ENCODE results near the gene CATSPERE. TPM values are rescaled to one million over a fixed set of nuclear protein-coding genes. Genes with fewer than 3 reads are reported as not detected.

CATSPERE gene
- total and polyA plus RNA-seq, 9 of the 15 experiments (the other 6 are each of a cell fraction or from before 2014, with no cell fraction given): 0.06 to 0.16 (median 0.09) TPM; not detected in 3

DNA sequence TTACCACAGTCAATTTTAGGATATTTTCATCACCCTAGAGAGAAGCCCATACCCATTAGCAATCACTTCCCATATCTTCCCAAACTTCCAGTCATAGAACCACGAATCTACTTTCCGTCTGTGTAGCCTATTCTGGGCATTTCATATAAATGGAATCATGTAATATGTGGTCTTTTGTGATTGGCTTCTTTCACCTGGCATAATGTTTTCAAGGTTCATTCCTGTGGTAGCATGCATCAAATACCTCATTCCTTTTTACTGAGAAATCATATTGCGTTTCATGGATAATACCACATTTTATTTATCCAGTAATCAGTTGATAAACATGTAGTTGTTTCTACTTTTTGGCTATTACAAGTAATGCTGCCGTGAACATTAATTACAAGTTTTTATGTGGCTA is 213.4 kb downstream of the CATSPERE start:
- peaks cover 54% of the 10 kb centered on the region for H3K79me2 ChIP-seq (ENCODE audit: control insufficient read depth, insufficient read depth, low read length)
- no peak overlapping the region for H2AFZ ChIP-seq (ENCODE audit: low read depth, low read length)
- no peak overlapping the region for H3K4me3 ChIP-seq
- no peak overlapping the region for H3K9ac ChIP-seq (ENCODE audit: insufficient read depth in 1 of 2, low read depth in 2 of 2, low read length in 2 of 2)
- CTCF ChIA-PET (ENCODE audit: low intra/inter-chr PET ratio): no interaction called here
- H3K9me1 ChIP-seq (ENCODE audit: control insufficient read depth, insufficient read depth, low read length): no peaks in the 10 kb centered on the region
- POLR2A ChIA-PET: interaction anchor here (0.9 kb wide), 1 partner anchor 9 kb away, joined by 4 read pairs; no protein-coding TSS in a partner anchor
- H3K4me1 ChIP-seq (replicated peaks in 1 of 2; ENCODE audit: control insufficient read depth in 2 of 2, insufficient read depth in 2 of 2, low read length in 2 of 2): no peaks in the 10 kb centered on the region
- no peaks in the 10 kb centered on the region for H4K20me1 ChIP-seq (replicated peaks; ENCODE audit: control insufficient read depth, insufficient read depth, low read length)
- in situ Hi-C loops (cut with MboI): no loop called here
- WGBS (ENCODE audit: insufficient coverage, low coverage, missing lambda C conversion rate): 70% methylated on average over 4 of the region's 4 CpGs
- H3K27me3 ChIP-seq (ENCODE audit: control insufficient read depth in 2 of 2, insufficient read depth in 2 of 2, low read length in 2 of 2): no peaks in the 10 kb centered on the region
- peaks cover 21% of the 10 kb centered on the region; the same call in 1 of the 3 replicates for H3K36me3 ChIP-seq (ENCODE audit: control insufficient read depth, insufficient read depth, low read length)
- intact Hi-C loops (cut with micrococcal nuclease): no loop called here
- TF ChIP-seq RCOR1 (IDR thresholded peaks at IDR 0.05; ENCODE audit: borderline replicate concordance in 1 of 2, low read depth in 2 of 2, low read length in 2 of 2) (no peak), NELFE (IDR thresholded peaks at IDR 0.05; ENCODE audit: insufficient read depth, insufficient read length) (no peak), EHMT2 (IDR thresholded peaks at IDR 0.05) (no peak)
- TF ChIP-seq, protein P1, sequence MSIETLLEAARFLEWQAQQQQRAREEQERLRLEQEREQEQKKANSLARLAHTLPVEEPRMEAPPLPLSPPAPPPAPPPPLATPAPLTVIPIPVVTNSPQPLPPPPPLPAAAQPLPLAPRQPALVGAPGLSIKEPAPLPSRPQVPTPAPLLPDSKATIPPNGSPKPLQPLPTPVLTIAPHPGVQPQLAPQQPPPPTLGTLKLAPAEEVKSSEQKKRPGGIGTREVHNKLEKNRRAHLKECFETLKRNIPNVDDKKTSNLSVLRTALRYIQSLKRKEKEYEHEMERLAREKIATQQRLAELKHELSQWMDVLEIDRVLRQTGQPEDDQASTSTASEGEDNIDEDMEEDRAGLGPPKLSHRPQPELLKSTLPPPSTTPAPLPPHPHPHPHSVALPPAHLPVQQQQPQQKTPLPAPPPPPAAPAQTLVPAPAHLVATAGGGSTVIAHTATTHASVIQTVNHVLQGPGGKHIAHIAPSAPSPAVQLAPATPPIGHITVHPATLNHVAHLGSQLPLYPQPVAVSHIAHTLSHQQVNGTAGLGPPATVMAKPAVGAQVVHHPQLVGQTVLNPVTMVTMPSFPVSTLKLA (conservative IDR thresholded peaks at IDR 0.05): no peak
- no peak for ATAC-seq
- H3K9me3 ChIP-seq (replicated peaks; ENCODE audit: control insufficient read depth, insufficient read depth, low read depth, low read length): no peaks in the 10 kb centered on the region
- H3K4me2 ChIP-seq (ENCODE audit: insufficient read depth, low read length): no peak overlapping the region
- FAIRE-seq: no peak
- DNase-seq (ENCODE audit: extremely low read depth in 1 of 4, low spot score in 3 of 4): no peak
- BruUV-seq (replicated peaks): no TSS peak
- no peak overlapping the region for H3K27ac ChIP-seq (ENCODE audit: extremely low read depth, low read depth, low read length)

DNA sequence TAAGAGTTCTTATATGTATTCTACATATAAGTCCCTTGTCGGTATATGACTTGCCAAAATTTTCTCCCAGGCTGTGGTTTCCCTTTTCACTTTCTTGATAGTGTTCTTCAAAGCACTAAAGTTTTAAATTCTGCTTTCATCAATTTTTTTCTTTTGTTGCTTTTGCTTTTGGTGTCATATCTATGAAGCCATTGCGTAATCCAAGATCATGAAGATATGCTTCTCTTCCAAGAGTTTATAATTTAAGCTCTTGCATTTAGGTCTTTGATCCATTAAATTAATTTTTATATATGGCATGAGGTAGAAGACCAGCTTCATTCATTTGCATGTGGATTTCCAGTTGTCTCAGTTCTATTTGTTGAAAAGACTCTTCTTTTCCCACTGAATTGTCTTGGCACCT is 214.1 kb downstream of the CATSPERE start:
- H3K27ac ChIP-seq (ENCODE audit: extremely low read depth, low read depth, low read length): no peak overlapping the region; the same call in 2 of the 3 replicates
- intact Hi-C loops (cut with micrococcal nuclease) (no loop called here), in situ Hi-C loops (cut with MboI) (no loop called here)
- DNase-seq (ENCODE audit: extremely low read depth in 1 of 4, low spot score in 3 of 4) (no peak), ATAC-seq (no peak), FAIRE-seq (no peak)
- H3K4me2 ChIP-seq (ENCODE audit: insufficient read depth, low read length): no peak overlapping the region
- ChIA-PET CTCF (ENCODE audit: low intra/inter-chr PET ratio) (no interaction called here), POLR2A (interaction anchor here (0.9 kb wide), 1 partner anchor 9 kb away, joined by 4 read pairs; no protein-coding TSS in a partner anchor)
- no peaks in the 10 kb centered on the region for H3K9me3 ChIP-seq (replicated peaks; ENCODE audit: control insufficient read depth, insufficient read depth, low read depth, low read length)
- H3K9me1 ChIP-seq (ENCODE audit: control insufficient read depth, insufficient read depth, low read length): no peaks in the 10 kb centered on the region
- H3K4me1 ChIP-seq (replicated peaks in 1 of 2; ENCODE audit: control insufficient read depth in 2 of 2, insufficient read depth in 2 of 2, low read length in 2 of 2): no peaks in the 10 kb centered on the region
- no peak overlapping the region for H3K9ac ChIP-seq (ENCODE audit: insufficient read depth in 1 of 2, low read depth in 2 of 2, low read length in 2 of 2)
- no TSS peak for BruUV-seq (replicated peaks)
- H3K36me3 ChIP-seq (ENCODE audit: control insufficient read depth, insufficient read depth, low read length): peaks cover 17% of the 10 kb centered on the region; the same call in 1 of the 3 replicates
- H2AFZ ChIP-seq (ENCODE audit: low read depth, low read length): no peak overlapping the region
- H3K27me3 ChIP-seq (ENCODE audit: control insufficient read depth in 2 of 2, insufficient read depth in 2 of 2, low read length in 2 of 2): no peaks in the 10 kb centered on the region
- no peaks in the 10 kb centered on the region for H4K20me1 ChIP-seq (replicated peaks; ENCODE audit: control insufficient read depth, insufficient read depth, low read length)
- H3K79me2 ChIP-seq (ENCODE audit: control insufficient read depth, insufficient read depth, low read length): peaks cover 52% of the 10 kb centered on the region
- no peak overlapping the region for H3K4me3 ChIP-seq
- 67% methylated on average over 2 of the region's 2 CpGs for WGBS (ENCODE audit: insufficient coverage, low coverage, missing lambda C conversion rate)
- TF ChIP-seq ARID1B (IDR thresholded peaks at IDR 0.05) (0 out of 2 replicates have a peak, but pooled peaks have one; percentile 8), L3MBTL2 (IDR thresholded peaks at IDR 0.05) (no peak), GTF2F1 (IDR thresholded peaks at IDR 0.05; ENCODE audit: low read depth, low read length) (no peak), CEBPB (tag; IDR thresholded peaks at IDR 0.05) (peak; percentile 98), ZC3H8 (IDR thresholded peaks at IDR 0.05) (no peak), KAT2B (IDR thresholded peaks at IDR 0.05; ENCODE audit: low read depth, low read length) (no peak), SAFB2 (IDR thresholded peaks at IDR 0.05; ENCODE audit: borderline replicate concordance, low read depth, low read length, severe bottlenecking) (no peak), ZBTB8A (IDR thresholded peaks at IDR 0.05; ENCODE audit: partially characterized antibody) (no peak), SMAD3 (CRISPR knock-in tag; conservative IDR thresholded peaks at IDR 0.05) (no peak), GATA2 (CRISPR knock-in tag; IDR thresholded peaks at IDR 0.05) (0 out of 2 replicates have a peak, but pooled peaks have one; percentile 30)
